Neural cell (in vitro differentiated cells): ENCODE measurements around the gene RPS6KA3. TPM values are rescaled to one million over a fixed set of nuclear protein-coding genes. Genes with fewer than 3 reads are reported as not detected.

Experiments
- H2AFZ ChIP-seq: fragments of 200-600, 300-800 bp; sonication (generic), shearing (Covaris generic); 2 replicates; pipeline ENCODE4 v1.6.0; 2014; ENCODE audit warnings: low read depth, mild to moderate bottlenecking, antibody characterized with exemption, low read length, moderate library complexity
- H3F3A ChIP-seq: fragments of 200-600 bp; shearing (Covaris generic); 2 replicates; pipeline ENCODE4 v1.6.1; 2016; ENCODE audit warnings: mild to moderate bottlenecking, moderate library complexity, mixed read lengths, antibody characterized with exemption, low read length; ENCODE audit not compliant: insufficient read depth, poor library complexity, severe bottlenecking
- H3K27ac ChIP-seq: fragments of 200-600, 300-800 bp; sonication (generic), shearing (Covaris generic); 2 replicates; pipeline ENCODE4 v1.5.1; 2014; ENCODE audit warnings: mild to moderate bottlenecking, low read length, moderate library complexity
- H3K27me3 ChIP-seq: fragments of 300-800, 200-600 bp; sonication (generic), shearing (Covaris generic); 2 replicates; pipeline ENCODE4 v1.6.0; 2014; ENCODE audit warnings: mild to moderate bottlenecking, low read depth, low read length, moderate library complexity; ENCODE audit not compliant: insufficient read depth
- H3K36me3 ChIP-seq: fragments of 300-800, 200-600 bp; sonication (generic), shearing (Covaris generic); 2 replicates; pipeline ENCODE4 v1.5.1; 2014; ENCODE audit warnings: mild to moderate bottlenecking, antibody characterized with exemption, low read length, moderate library complexity; ENCODE audit not compliant: insufficient read depth
- H3K4me2 ChIP-seq: fragments of 300-800, 200-600 bp; sonication (generic), shearing (Covaris generic); 2 replicates; pipeline ENCODE4 v1.6.0; 2014; ENCODE audit warnings: mild to moderate bottlenecking, low read length
- H3K4me3 ChIP-seq: fragments of 300-800, 200-600 bp; sonication (generic), shearing (Covaris generic); 2 replicates; pipeline ENCODE4 v1.5.1; 2014; ENCODE audit warnings: mild to moderate bottlenecking, low read length, moderate library complexity
- H3K79me2 ChIP-seq: fragments of 200-600 bp; shearing (Covaris generic); replicated peaks from 2 replicates; pipeline ENCODE4 v1.6.0; 2014; ENCODE audit warnings: mild to moderate bottlenecking, low read length, moderate library complexity; ENCODE audit not compliant: insufficient read depth
- H3K9ac ChIP-seq: fragments of 300-800, 200-600 bp; sonication (generic), shearing (Covaris generic); 2 replicates; pipeline ENCODE4 v1.6.1; 2016; ENCODE audit warnings: mild to moderate bottlenecking, low read length, mixed read lengths
- H3K9me2 ChIP-seq: fragments of 200-600 bp; shearing (Covaris generic); 2 replicates; pipeline ENCODE4 v1.6.1; 2016; ENCODE audit warnings: mild to moderate bottlenecking, low read length, mixed read lengths; ENCODE audit not compliant: insufficient read depth
- H3K9me3 ChIP-seq: fragments of 200-600, 300-800 bp; sonication (generic), shearing (Covaris generic); 2 replicates; pipeline ENCODE4 v1.6.1; 2016; ENCODE audit warnings: mild to moderate bottlenecking, mixed run types, low read length, moderate library complexity, mixed read lengths
- H4K20me1 ChIP-seq: fragments of 200-600 bp; shearing (Covaris generic); 2 replicates; pipeline ENCODE4 v1.6.1; 2016; ENCODE audit warnings: mild to moderate bottlenecking, mixed run types; ENCODE audit not compliant: insufficient read depth
- EP300 ChIP-seq: fragments of 450-650 bp; conservative IDR thresholded peaks from 2 replicates; pipeline ENCODE4 v1.6.1; 2014; ENCODE audit warnings: antibody characterized with exemption, mild to moderate bottlenecking, moderate library complexity; ENCODE audit not compliant: poor library complexity, severe bottlenecking
- EZH2 ChIP-seq: fragments of 200-600, 300-800 bp; shearing (Covaris generic), sonication (generic); IDR thresholded peaks from 2 replicates; pipeline ENCODE4 v1.6.1; 2014; ENCODE audit warnings: antibody characterized with exemption, low read length, borderline replicate concordance, mild to moderate bottlenecking; ENCODE audit not compliant: insufficient read depth, poor library complexity, severe bottlenecking
- MXI1 ChIP-seq: fragments of 450-650 bp; conservative IDR thresholded peaks from 2 replicates; pipeline ENCODE4 v1.6.1; 2014; ENCODE audit warnings: antibody characterized with exemption, mild to moderate bottlenecking; ENCODE audit not compliant: poor library complexity, severe bottlenecking
- POLR2AphosphoS5 ChIP-seq: IDR thresholded peaks from 2 replicates; pipeline ENCODE4 v1.6.1; 2012
- RAD21 ChIP-seq: fragments of 450-650 bp; conservative IDR thresholded peaks from 2 replicates; pipeline ENCODE4 v1.6.1; 2014; ENCODE audit warnings: antibody characterized with exemption, mild to moderate bottlenecking, moderate library complexity
- SMC3 ChIP-seq: fragments of 450-650 bp; conservative IDR thresholded peaks from 2 replicates; pipeline ENCODE4 v1.6.1; 2014; ENCODE audit warnings: antibody characterized with exemption, mild to moderate bottlenecking, moderate library complexity; ENCODE audit not compliant: poor library complexity
- TAF1 ChIP-seq: IDR thresholded peaks from 2 replicates; pipeline ENCODE4 v1.6.1; 2012; ENCODE audit warnings: low read depth
- polyA plus RNA-seq: library from polyadenylated mRNA; depleted of rRNA; stranded (reverse); fragments of >200 nt; gene quantifications from 2 replicates; pipeline ENCODE4 v1.2.3, GENCODE V29; 2014
- TF ChIP-seq, protein P1 (sequence below): fragments of 450-650 bp; IDR thresholded peaks from 2 replicates; pipeline ENCODE4 v1.5.1; 2014; ENCODE audit warnings: antibody characterized with exemption, mild to moderate bottlenecking, moderate library complexity; ENCODE audit not compliant: poor library complexity, severe bottlenecking
- TF ChIP-seq, protein P2 (sequence below): IDR thresholded peaks from 2 replicates; pipeline ENCODE4 v1.6.1; 2012; ENCODE audit warnings: borderline replicate concordance

Gene RPS6KA3
- polyA plus RNA-seq, 1 donor from 2014 or later, result 16.5 TPM

DNA sequence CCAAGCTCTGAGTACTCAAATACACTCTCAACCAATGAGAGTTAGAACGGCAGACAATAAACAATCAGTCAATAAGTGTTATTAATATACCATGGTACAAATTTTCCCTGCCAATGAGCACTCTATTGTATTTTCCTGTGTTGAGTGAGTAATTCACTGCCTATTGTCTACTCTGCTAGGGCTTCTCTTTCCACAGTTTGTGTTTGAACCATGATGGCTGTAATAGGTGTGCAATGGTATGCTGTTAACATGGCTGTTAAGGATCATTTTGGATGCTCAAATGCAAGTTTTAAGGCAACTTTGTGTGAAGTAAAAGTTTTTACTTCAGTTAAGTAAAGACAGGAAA, 41.2 kb downstream of the RPS6KA3 start:
- Histone ChIP-seq H2AFZ (no peak overlapping the region), H3K27me3 (no peaks in the 10 kb centered on the region), H3K27ac (no peak overlapping the region), H3K4me3 (no peak overlapping the region), H3K36me3 (no peaks in the 10 kb centered on the region), H3K4me2 (no peak overlapping the region), H3K79me2 (no peaks in the 10 kb centered on the region), H4K20me1 (no peaks in the 10 kb centered on the region), H3K9me3 (no peaks in the 10 kb centered on the region), H3K9ac (no peak overlapping the region), H3F3A (no peaks in the 10 kb centered on the region), H3K9me2 (no peaks in the 10 kb centered on the region)
- TF ChIP-seq, protein P1, sequence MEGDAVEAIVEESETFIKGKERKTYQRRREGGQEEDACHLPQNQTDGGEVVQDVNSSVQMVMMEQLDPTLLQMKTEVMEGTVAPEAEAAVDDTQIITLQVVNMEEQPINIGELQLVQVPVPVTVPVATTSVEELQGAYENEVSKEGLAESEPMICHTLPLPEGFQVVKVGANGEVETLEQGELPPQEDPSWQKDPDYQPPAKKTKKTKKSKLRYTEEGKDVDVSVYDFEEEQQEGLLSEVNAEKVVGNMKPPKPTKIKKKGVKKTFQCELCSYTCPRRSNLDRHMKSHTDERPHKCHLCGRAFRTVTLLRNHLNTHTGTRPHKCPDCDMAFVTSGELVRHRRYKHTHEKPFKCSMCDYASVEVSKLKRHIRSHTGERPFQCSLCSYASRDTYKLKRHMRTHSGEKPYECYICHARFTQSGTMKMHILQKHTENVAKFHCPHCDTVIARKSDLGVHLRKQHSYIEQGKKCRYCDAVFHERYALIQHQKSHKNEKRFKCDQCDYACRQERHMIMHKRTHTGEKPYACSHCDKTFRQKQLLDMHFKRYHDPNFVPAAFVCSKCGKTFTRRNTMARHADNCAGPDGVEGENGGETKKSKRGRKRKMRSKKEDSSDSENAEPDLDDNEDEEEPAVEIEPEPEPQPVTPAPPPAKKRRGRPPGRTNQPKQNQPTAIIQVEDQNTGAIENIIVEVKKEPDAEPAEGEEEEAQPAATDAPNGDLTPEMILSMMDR, result no peak
- TF ChIP-seq RAD21 (no peak), SMC3 (no peak), POLR2AphosphoS5 (no peak), MXI1 (no peak), TAF1 (no peak), EP300 (no peak), EZH2 (no peak)
- TF ChIP-seq, protein P2, sequence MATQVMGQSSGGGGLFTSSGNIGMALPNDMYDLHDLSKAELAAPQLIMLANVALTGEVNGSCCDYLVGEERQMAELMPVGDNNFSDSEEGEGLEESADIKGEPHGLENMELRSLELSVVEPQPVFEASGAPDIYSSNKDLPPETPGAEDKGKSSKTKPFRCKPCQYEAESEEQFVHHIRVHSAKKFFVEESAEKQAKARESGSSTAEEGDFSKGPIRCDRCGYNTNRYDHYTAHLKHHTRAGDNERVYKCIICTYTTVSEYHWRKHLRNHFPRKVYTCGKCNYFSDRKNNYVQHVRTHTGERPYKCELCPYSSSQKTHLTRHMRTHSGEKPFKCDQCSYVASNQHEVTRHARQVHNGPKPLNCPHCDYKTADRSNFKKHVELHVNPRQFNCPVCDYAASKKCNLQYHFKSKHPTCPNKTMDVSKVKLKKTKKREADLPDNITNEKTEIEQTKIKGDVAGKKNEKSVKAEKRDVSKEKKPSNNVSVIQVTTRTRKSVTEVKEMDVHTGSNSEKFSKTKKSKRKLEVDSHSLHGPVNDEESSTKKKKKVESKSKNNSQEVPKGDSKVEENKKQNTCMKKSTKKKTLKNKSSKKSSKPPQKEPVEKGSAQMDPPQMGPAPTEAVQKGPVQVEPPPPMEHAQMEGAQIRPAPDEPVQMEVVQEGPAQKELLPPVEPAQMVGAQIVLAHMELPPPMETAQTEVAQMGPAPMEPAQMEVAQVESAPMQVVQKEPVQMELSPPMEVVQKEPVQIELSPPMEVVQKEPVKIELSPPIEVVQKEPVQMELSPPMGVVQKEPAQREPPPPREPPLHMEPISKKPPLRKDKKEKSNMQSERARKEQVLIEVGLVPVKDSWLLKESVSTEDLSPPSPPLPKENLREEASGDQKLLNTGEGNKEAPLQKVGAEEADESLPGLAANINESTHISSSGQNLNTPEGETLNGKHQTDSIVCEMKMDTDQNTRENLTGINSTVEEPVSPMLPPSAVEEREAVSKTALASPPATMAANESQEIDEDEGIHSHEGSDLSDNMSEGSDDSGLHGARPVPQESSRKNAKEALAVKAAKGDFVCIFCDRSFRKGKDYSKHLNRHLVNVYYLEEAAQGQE, result no peak

DNA sequence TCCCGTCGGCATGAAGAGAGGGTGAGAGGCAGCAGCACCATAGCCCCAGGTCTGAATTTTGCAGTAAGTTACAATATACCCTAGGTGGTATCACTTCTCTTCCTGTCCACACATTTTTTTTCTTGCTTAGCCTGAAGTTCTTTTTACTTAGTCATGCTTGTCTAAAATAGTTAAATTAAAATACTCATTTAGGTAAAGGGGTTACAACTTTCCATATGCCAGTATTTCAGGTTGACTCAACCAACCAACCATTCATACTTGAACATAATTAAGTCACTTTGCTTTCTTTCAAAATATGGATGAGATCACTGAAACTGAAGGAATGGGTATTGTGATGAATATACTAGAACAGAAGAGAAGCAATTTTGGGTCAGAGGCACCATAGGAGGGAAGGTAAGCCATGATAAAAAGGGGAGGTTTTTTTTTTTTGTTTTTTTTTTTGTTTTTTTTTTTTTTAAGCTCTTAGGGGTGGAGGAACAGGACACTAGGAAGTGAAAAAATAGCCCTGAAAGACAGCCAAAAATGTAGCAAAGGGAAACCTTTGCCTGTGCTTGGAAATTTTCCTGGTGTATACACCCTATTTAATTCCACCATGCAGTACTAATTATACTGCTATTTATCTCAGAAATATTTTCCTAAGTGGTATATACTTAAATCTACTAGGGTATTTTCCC, 41.8 kb downstream of the RPS6KA3 start:
- Histone ChIP-seq H3K9me3 (no peaks in the 10 kb centered on the region), H3K36me3 (no peaks in the 10 kb centered on the region), H4K20me1 (no peaks in the 10 kb centered on the region), H3F3A (no peaks in the 10 kb centered on the region), H3K9me2 (no peaks in the 10 kb centered on the region), H3K9ac (no peak overlapping the region), H3K27me3 (no peaks in the 10 kb centered on the region), H3K27ac (no peak overlapping the region), H3K79me2 (no peaks in the 10 kb centered on the region), H3K4me3 (no peak overlapping the region), H2AFZ (no peak overlapping the region), H3K4me2 (no peak overlapping the region)
- no peak for TF ChIP-seq MXI1
- TF ChIP-seq POLR2AphosphoS5, result no peak
- no peak for TF ChIP-seq EP300
- no peak for TF ChIP-seq TAF1
- no peak for TF ChIP-seq SMC3
- TF ChIP-seq EZH2, result no peak
- TF ChIP-seq, protein P1, result no peak
- TF ChIP-seq RAD21, result no peak
- TF ChIP-seq, protein P2, result no peak
